Effector memory CD4-positive, alpha-beta T cell (primary cell): ENCODE data around the gene HIBADH.

Source experiments
- DNase-seq, 3 donors: peaks; one replicate each; pipeline ENCODE4 v3.0.0-alpha.2; 2020
- H3K27ac ChIP-seq: 2 replicates; pipeline ENCODE4 v1.7.0; 2013; ENCODE audit warnings: mild to moderate bottlenecking, low read length, moderate library complexity; ENCODE audit not compliant: insufficient read depth, poor library complexity, severe bottlenecking
- H3K27me3 ChIP-seq: replicated peaks from 2 replicates; pipeline ENCODE4 v1.7.0; 2013; ENCODE audit warnings: mild to moderate bottlenecking, low read length; ENCODE audit not compliant: insufficient read depth, control insufficient read depth, poor library complexity, severe bottlenecking
- H3K36me3 ChIP-seq: 2 replicates; pipeline ENCODE4 v1.7.0; 2013; ENCODE audit warnings: mild to moderate bottlenecking, low read length, moderate library complexity; ENCODE audit not compliant: control insufficient read depth, insufficient read depth
- H3K4me1 ChIP-seq: 2 replicates; pipeline ENCODE4 v1.7.0; 2013; ENCODE audit warnings: low read length, mild to moderate bottlenecking; ENCODE audit not compliant: control insufficient read depth, insufficient read depth, poor library complexity, severe bottlenecking
- H3K4me3 ChIP-seq: 2 replicates; pipeline ENCODE4 v1.7.0; 2013; ENCODE audit warnings: low read length, low read depth, mild to moderate bottlenecking; ENCODE audit not compliant: insufficient read depth, poor library complexity, severe bottlenecking
- H3K9me3 ChIP-seq: 2 replicates; pipeline ENCODE4 v1.7.0; 2013; ENCODE audit warnings: mild to moderate bottlenecking, low read length, moderate library complexity; ENCODE audit not compliant: control insufficient read depth
- total RNA-seq, 3 donors: gene quantifications; one replicate each; lab custom pipeline; 2026; lab: John Stamatoyannopoulos, UW

The HIBADH gene
- total RNA-seq: 11.7 to 17.5 (median 14.1) reads per million in 3 donors

DNA sequence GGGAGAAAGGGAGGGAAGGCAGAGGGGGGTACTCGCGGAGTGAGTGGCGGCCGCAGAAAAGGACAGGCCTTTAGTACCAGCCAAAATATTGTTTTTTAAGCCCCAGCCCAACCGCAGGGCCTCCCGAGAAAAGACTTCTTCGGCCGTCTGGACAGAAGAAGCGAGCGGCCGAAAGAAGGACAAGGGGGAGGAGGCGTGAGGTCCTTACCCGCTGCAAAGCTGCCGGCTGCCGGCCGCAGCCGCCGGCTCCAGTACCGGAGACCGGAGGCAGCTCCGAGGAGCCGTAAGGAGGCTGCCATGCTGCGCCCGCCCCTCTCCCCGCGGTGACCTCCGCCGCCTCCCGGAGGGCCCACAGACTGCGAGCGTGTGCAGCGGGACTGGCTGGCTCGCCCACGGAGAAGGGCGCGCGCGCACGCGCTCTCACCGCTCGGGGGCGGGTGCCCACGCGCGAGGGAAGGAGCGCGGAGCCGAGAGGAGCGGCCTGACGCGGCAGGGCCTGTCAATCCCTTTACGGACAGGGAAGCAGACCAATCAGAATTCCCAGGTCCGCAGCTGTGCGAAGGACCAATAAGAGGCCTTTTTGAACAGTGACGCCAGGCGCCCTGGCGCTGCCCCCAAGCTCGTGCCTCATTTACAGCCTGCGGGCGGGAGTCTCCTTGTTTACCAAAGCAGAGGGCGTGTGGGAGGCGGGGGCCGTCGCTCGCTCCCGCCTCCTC is at the start of gene HIBADH:
Gene HIBADH (minus strand): TSS at position 394 of the 716 bp plus-strand sequence. CDS start 95 bp downstream, at position 299.
- Histone ChIP-seq H3K4me1 (peaks cover 9% of the 10 kb centered on the region), H3K36me3 (no peaks in the 10 kb centered on the region), H3K4me3 (peak within 1 kb of the TSS; percentile 83), H3K27me3 (no peaks in the 10 kb centered on the region), H3K9me3 (no peaks in the 10 kb centered on the region), H3K27ac (peak within 1 kb of the TSS; percentile 70)
- peak; percentile 93 to 97 (median 94) for DNase-seq

DNA sequence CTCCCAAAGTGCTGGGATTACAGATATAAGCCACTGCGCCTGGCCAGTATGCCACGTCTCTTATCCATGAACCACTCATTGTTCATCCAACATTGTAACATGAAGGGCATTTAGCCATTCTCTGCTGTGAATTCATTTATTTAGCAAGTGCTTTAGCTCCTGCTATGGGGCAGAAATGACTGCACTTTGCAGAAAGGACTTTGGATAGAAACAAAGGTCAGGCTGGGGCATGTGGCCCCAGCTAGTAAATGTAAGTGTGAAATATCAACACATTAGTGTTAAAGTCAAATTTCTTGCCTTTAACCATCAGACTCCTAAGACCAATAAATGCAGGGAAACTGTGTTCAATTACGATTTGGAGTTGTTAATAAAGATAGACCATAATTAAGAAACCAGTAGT is 49.5 kb upstream of the HIBADH start:
- Histone ChIP-seq H3K27ac (no peak overlapping the region), H3K9me3 (no peaks in the 10 kb centered on the region), H3K36me3 (no peaks in the 10 kb centered on the region), H3K4me1 (no peaks in the 10 kb centered on the region), H3K27me3 (no peaks in the 10 kb centered on the region), H3K4me3 (no peak overlapping the region)
- no peak for DNase-seq

DNA sequence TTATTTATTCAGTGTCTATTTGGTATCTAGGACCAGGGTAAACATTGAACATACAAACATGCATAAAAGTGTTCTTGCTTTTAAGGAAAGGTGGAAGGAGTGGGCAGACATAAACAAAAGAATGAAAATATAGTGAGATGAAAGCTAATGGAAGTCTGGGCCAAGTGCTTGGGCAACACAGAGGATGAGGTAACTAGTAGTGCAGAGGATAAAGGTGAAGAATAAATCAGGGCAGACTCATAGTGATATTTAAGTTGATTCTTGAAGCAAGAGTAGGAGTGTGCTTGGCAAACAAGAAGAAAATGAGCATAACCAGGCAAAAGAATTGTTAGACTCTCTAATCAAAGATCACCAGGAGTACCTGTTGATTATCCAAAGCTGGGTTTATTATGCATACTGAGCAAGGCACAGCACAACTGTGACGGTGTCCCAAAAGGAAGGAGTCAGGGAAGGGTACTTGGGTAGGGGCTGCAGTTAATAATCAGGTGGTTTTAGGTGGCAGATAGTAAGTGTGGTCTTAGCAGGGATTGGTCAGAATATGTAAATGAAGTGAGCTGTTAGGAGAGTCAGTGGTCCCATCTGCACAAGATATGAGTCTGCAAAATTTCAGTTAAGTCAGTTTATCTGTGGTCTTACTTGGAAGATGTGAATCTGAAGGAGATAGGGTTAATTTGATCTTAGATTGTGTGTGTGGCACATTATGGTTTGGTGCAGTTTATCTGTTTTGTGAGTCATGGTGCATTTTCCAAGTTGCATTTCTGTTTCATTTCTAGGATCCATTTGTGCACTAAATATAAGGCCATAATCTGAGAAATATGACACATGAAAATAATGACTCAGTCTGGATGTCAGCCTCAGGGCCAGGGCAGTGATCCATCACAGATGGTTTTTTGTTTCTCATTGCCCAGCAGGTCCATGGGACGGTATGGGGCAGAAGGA is 46.7 kb upstream of the HIBADH start:
- no peak overlapping the region for H3K4me3 ChIP-seq
- DNase-seq: no peak
- no peaks in the 10 kb centered on the region for H3K4me1 ChIP-seq
- H3K36me3 ChIP-seq: no peaks in the 10 kb centered on the region
- H3K27ac ChIP-seq: no peak overlapping the region
- H3K9me3 ChIP-seq: no peaks in the 10 kb centered on the region
- no peaks in the 10 kb centered on the region for H3K27me3 ChIP-seq

- H3K27ac ChIP-seq: no peak overlapping the region
- H3K4me1 ChIP-seq: no peaks in the 10 kb centered on the region
- DNase-seq: no peak
- no peaks in the 10 kb centered on the region for H3K27me3 ChIP-seq
- H3K9me3 ChIP-seq: no peaks in the 10 kb centered on the region
- H3K36me3 ChIP-seq: no peaks in the 10 kb centered on the region
- H3K4me3 ChIP-seq: no peak overlapping the region
These were observed 45.8 kb upstream of the HIBADH start for GRCh38 chr7:27708485-27708884.

DNA sequence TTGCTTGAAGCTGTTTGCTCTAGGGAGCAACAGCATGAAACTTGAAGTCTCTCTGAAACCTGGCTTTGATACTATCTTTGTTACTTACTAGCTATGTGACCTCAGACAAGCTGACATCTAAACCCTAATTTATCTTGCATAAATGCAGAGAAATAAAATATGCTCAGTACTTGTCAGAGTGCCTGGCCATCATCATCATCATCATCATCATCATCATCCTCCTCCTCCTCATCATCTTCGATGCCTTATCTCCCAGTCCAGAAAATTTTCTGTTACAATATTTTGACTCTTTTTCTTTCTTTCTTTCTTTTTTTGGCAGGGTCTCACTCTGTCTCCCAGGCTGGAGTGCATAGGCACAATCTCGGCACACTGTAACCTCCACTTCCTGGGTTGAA is 42.5 kb upstream of the HIBADH start:
- DNase-seq: no peak
- Histone ChIP-seq H3K4me1 (no peaks in the 10 kb centered on the region), H3K27ac (no peak overlapping the region), H3K9me3 (no peaks in the 10 kb centered on the region), H3K36me3 (no peaks in the 10 kb centered on the region), H3K4me3 (no peak overlapping the region), H3K27me3 (no peaks in the 10 kb centered on the region)

DNA sequence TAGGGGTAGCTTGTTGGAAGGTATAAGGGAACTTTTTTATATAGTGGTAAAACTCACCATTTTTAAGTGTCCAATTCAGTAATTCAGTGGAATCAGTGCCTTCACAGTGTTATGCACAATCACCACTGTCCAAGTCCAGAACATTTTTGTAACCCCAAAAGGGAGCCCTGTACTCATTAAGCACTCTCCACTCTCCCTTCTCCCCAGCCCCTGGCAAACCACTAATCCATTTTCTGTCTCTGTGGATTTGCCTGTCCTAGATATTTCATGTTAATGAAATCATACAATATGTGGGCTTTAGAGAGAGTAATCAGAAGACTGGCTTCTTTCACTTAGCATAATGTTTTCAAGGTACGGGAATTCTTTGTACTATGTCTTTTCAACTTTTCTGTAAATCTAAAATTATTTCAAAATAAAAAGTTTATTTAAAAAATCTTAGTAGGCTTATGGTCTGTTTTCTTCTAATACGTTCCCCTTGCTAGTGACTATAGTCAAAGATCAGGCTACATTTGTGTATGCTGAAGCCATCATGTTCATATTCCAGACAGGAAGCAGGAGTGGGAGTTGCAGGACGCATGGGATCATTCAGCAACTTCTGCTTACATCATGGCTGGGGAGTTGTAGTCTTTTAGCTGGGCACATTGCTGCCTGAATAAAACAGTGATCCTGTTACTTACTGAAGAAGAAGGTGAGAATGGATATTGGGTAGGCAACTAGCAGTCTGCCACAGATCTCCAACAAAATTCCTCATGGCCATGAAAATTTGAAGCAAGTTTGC is 41.9 kb upstream of the HIBADH start:
- H3K27ac ChIP-seq: no peak overlapping the region
- H3K36me3 ChIP-seq: no peaks in the 10 kb centered on the region
- H3K4me1 ChIP-seq: no peaks in the 10 kb centered on the region
- H3K9me3 ChIP-seq: no peaks in the 10 kb centered on the region
- H3K4me3 ChIP-seq: no peak overlapping the region
- no peak for DNase-seq
- H3K27me3 ChIP-seq: no peaks in the 10 kb centered on the region

GRCh38 chr7:27703181-27703580 is 40.5 kb upstream of the HIBADH start:
- Histone ChIP-seq H3K27me3 (no peaks in the 10 kb centered on the region), H3K4me3 (no peak overlapping the region), H3K27ac (no peak overlapping the region), H3K4me1 (no peaks in the 10 kb centered on the region), H3K9me3 (no peaks in the 10 kb centered on the region), H3K36me3 (no peaks in the 10 kb centered on the region)
- DNase-seq: no peak

DNA sequence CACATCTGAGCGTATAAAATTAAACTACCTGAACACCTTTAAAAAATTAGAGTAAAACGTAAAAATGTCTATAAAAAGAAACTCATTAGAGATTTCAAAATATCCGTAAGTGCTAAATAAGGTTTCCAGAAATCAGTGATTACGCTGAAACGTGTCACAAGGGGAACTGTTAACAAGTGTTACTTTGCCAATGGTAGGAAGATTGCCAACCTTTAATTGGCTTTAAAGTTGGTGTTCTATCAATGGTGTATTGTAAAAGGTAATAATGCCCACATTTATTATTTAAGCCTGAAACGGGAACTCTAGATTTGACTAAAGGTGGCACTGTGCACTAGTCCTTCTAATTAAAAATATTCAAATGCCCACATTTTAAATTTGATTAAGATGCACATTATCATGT is 37.8 kb upstream of the HIBADH start:
- no peaks in the 10 kb centered on the region for H3K36me3 ChIP-seq
- H3K4me3 ChIP-seq: no peak overlapping the region
- H3K9me3 ChIP-seq: no peaks in the 10 kb centered on the region
- no peaks in the 10 kb centered on the region for H3K4me1 ChIP-seq
- no peak for DNase-seq
- no peak overlapping the region for H3K27ac ChIP-seq
- H3K27me3 ChIP-seq: no peaks in the 10 kb centered on the region

- Histone ChIP-seq H3K9me3 (no peaks in the 10 kb centered on the region), H3K36me3 (no peaks in the 10 kb centered on the region), H3K27ac (no peak overlapping the region), H3K4me1 (no peaks in the 10 kb centered on the region), H3K4me3 (no peak overlapping the region), H3K27me3 (no peaks in the 10 kb centered on the region)
- no peak for DNase-seq
These were observed 37.1 kb upstream of the HIBADH start for GRCh38 chr7:27699751-27700150.
